Progenitor cell of endocrine pancreas (in vitro differentiated cells): ENCODE data around the gene PRPF40B. TPM values are rescaled to one million over a fixed set of nuclear protein-coding genes. Genes with fewer than 3 reads are reported as not detected.

Experiments used
- DNase-seq: peaks from one replicate; pipeline ENCODE4 v3.0.0; 2021; ENCODE audit warnings: low spot score; ENCODE audit not compliant: unreplicated experiment
- H3K27ac Mint-ChIP-seq: 2 replicates; pipeline ENCODE4 v1.8.0; 2021; ENCODE audit warnings: mild to moderate bottlenecking, moderate library complexity, mixed read lengths
- H3K27me3 Mint-ChIP-seq: 2 replicates; pipeline ENCODE4 v1.8.0; 2021; ENCODE audit warnings: mixed read lengths
- H3K36me3 Mint-ChIP-seq: 2 replicates; pipeline ENCODE4 v1.8.0; 2022; ENCODE audit warnings: mixed read lengths; ENCODE audit not compliant: insufficient read depth
- H3K4me1 Mint-ChIP-seq: 2 replicates; pipeline ENCODE4 v1.8.0; 2021; ENCODE audit warnings: low read depth, mixed read lengths
- H3K4me3 Mint-ChIP-seq: 2 replicates; pipeline ENCODE4 v1.8.0; 2021; ENCODE audit warnings: low read depth, mild to moderate bottlenecking, moderate library complexity, mixed read lengths
- H3K9me3 Mint-ChIP-seq: 2 replicates; pipeline ENCODE4 v1.8.0; 2021; ENCODE audit warnings: low read depth, mixed read lengths
- CTCF ChIP-seq: fragments of 200-600 bp; sonication (generic); IDR thresholded peaks from one replicate; pipeline ENCODE4 v1.5.0; 2021; ENCODE audit warnings: antibody characterized with exemption, mild to moderate bottlenecking; ENCODE audit not compliant: unreplicated experiment
- total RNA-seq: library from RNA; stranded (reverse); gene quantifications from 2 replicates; pipeline ENCODE4 v1.2.1, GENCODE V29; 2021

Gene PRPF40B
- total RNA-seq, 1 donor from 2014 or later = 63.4 TPM

DNA sequence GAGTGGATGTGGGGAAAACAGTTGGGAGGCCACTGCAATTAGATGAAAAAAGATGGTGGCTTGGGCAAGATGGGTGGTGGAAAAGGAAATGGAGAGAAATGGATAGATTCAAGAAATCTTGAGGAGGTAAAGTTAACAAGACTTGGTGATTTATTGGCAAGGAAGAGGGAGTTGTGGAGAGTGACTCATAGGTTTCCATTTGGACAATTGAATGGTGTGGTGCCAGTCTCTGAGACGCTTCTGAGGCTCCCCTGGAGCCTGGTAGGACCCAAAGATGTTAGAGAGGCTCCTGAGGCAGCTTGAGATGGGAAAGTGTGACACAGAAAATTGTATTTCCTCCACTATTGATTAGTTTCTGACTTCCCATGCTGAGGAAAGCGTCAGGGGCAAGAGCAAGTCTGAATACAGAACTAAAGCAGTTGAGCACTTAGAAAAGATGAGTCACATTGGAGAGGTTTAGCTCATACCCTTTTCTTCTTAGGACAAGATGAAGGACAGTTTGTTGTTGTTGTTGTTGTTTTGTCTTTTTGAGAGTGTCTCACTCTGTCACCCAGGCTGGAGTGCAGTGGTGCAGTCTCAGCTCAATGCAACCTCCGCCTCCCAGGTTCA is 4.5 kb downstream of the PRPF40B start:
- H3K27ac Mint-ChIP-seq = no peak overlapping the region
- DNase-seq = no peak
- H3K4me1 Mint-ChIP-seq = peaks cover 6% of the 10 kb centered on the region
- H3K9me3 Mint-ChIP-seq = no peaks in the 10 kb centered on the region
- H3K4me3 Mint-ChIP-seq = no peak overlapping the region
- H3K27me3 Mint-ChIP-seq = no peaks in the 10 kb centered on the region
- no peak for TF ChIP-seq CTCF
- peaks cover 5% of the 10 kb centered on the region for H3K36me3 Mint-ChIP-seq

- DNase-seq = no peak
These were observed 8.1 kb downstream of the PRPF40B start for GRCh38 chr12:49631336-49631907.

DNA sequence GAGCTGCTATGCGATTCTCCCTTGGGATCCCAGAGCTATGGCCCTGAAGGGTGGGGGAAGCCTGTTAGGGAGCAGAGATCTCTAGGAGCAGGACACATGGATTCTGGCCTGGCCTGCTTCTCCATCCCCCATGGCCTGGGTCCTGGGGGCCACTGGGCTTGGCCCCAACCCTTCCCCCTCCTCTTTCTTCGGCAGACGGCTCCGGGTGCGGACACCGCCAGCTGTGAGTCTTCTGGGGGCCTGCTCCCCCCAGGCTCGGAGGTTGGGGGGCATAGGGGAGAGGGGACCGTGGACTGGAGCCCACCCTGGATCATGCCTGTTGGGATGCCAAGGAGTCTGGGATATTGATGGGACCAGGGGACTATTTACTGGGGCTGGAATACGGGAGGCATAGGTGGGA is 9.0 kb downstream of the PRPF40B start:
- no peaks in the 10 kb centered on the region for H3K4me1 Mint-ChIP-seq
- DNase-seq = no peak
- no peaks in the 10 kb centered on the region for H3K27me3 Mint-ChIP-seq

More at GRCh38 chr12:49631336-49631907, 8.1 kb downstream of the PRPF40B start:
- no peak for TF ChIP-seq CTCF
- Mint-ChIP-seq H3K27ac (no peak overlapping the region), H3K27me3 (no peaks in the 10 kb centered on the region), H3K4me3 (no peak overlapping the region), H3K9me3 (no peaks in the 10 kb centered on the region), H3K36me3 (peaks cover 5% of the 10 kb centered on the region), H3K4me1 (no peaks in the 10 kb centered on the region)

GRCh38 chr12:49632986-49633702 is 9.8 kb downstream of the PRPF40B start:
- Mint-ChIP-seq H3K9me3 (no peaks in the 10 kb centered on the region), H3K4me3 (no peak overlapping the region), H3K4me1 (no peaks in the 10 kb centered on the region), H3K27me3 (no peaks in the 10 kb centered on the region), H3K36me3 (peaks cover 3% of the 10 kb centered on the region), H3K27ac (no peak overlapping the region)
- DNase-seq = no peak
- no peak for TF ChIP-seq CTCF

More for the DNA sequence above, 9.0 kb downstream of the PRPF40B start:
- Mint-ChIP-seq H3K36me3 (peaks cover 5% of the 10 kb centered on the region), H3K9me3 (no peaks in the 10 kb centered on the region), H3K4me3 (no peak overlapping the region), H3K27ac (no peak overlapping the region)
- TF ChIP-seq CTCF = no peak

GRCh38 chr12:49633703-49634345 is 10.5 kb downstream of the PRPF40B start:
- no peak for TF ChIP-seq CTCF
- Mint-ChIP-seq H3K9me3 (no peaks in the 10 kb centered on the region), H3K27me3 (no peaks in the 10 kb centered on the region), H3K4me1 (no peaks in the 10 kb centered on the region), H3K36me3 (peaks cover 3% of the 10 kb centered on the region), H3K27ac (no peak overlapping the region), H3K4me3 (no peak overlapping the region)
- DNase-seq = no peak
